ENCODE results near the gene DLG2. TPM values are rescaled to one million over a fixed set of nuclear protein-coding genes. Genes with fewer than 3 reads are reported as not detected.
A peak's percentile ranks its signal among the peaks of the same experiment; 100 is the strongest.

The DLG2 gene
- total RNA-seq, 3 donors from 2014 or later: 4.3 to 12.3 (median 6.9) TPM

DNA sequence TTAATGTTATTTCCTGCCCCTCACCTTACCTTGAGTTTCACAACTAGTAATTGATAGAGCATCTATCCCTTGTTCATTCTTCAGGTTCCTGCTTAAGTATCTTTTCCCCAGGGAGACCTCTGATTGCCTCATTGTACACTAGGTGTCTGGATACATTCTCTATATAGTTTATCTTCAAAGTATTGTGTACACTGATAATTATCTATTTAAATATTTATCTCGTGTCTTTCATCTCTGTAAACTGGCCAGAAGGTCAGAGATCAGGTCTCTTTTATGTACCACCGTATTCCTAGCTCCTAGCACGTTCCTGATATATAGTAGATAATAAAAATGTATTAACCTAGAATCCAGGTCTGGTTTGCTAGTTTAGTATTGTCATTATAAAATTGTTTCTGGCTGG is 7.6 kb upstream of the DLG2 start:
- H3K4me1 ChIP-seq: no peaks in the 10 kb centered on the region
- H3K27ac ChIP-seq: no peak overlapping the region
- no peak for DNase-seq (ENCODE audit: low spot score in 2 of 2)
- TF ChIP-seq POLR2AphosphoS5 (IDR thresholded peaks at IDR 0.05) (no peak), CTCF (IDR thresholded peaks at IDR 0.05) (no peak), POLR2A (IDR thresholded peaks at IDR 0.05) (no peak)
- H3K4me3 ChIP-seq: no peak overlapping the region
- no peaks in the 10 kb centered on the region for H3K27me3 ChIP-seq
- H3K36me3 ChIP-seq: no peaks in the 10 kb centered on the region
- H3K9me3 ChIP-seq: no peaks in the 10 kb centered on the region
- intact Hi-C loops (cut with DNase I; ENCODE audit: low total_unique reads): no loop called here

GRCh38 chr11:85628771-85629341 is 1.7 kb upstream of the DLG2 start:
- Histone ChIP-seq H3K27ac (peak overlapping the region; percentile 91 to 94), H3K9me3 (no peaks in the 10 kb centered on the region), H3K4me1 (peaks cover 0 to 15% of the 10 kb centered on the region in 2 donors), H3K27me3 (no peaks in the 10 kb centered on the region), H3K36me3 (no peaks in the 10 kb centered on the region), H3K4me3 (peak overlapping the region; percentile 66 to 84 (median 82))
- DNase-seq (ENCODE audit: low spot score in 2 of 2): no peak
- intact Hi-C loops (cut with DNase I; ENCODE audit: low total_unique reads): no loop called here
- TF ChIP-seq POLR2A (IDR thresholded peaks at IDR 0.05): no peak
- no peak for TF ChIP-seq CTCF (IDR thresholded peaks at IDR 0.05)
- no peak for TF ChIP-seq POLR2AphosphoS5 (IDR thresholded peaks at IDR 0.05)

DNA sequence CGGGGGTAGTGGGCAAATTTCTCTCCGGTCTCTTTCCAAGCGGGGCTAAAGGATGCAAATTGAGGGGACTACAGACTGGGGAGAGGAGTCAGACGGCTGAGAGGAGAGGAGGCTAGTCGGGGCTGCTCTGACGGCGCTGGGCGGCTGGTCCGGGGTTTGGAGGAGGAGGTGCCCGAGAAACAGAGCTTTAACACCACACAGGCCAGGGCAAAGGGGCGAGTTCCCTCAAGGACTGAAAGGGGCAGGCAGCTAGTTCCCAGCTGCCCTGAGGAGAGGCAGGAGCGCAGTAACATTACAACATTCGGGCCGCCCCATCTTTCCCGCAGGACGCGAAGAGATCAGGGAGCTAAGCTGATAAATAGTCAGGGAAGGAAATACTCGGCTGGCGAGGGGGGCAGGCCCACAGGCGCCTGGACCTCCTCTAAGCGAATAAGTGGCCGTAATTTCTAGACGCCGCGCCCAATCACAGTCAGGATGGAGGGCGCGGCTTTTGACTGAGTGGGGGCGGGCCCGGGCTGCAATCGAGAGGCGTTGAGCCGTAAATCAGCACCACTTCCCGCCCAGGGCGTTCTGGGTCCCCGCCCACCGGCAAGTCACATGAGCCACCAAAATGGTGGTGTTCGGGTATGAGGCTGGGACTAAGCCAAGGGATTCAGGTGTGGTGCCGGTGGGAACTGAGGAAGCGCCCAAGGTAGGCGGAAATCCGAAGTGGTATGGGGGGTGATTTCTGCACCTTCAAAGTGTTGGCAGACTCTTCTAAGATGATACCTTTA is 1.0 kb upstream of the DLG2 start, which contains the start of gene TMEM126B:
TSS of gene TMEM126B (plus strand) at position 596 of the 773 bp plus-strand sequence. CDS start at position 611, 15 bp downstream.
- H3K4me1 ChIP-seq: peaks cover 0 to 15% of the 10 kb centered on the region in 2 donors
- intact Hi-C loops (cut with DNase I; ENCODE audit: low total_unique reads): no loop called here
- H3K27ac ChIP-seq: peak within 1 kb of the TSS; percentile 91 to 94
- TF ChIP-seq POLR2A (IDR thresholded peaks at IDR 0.05) (peak; percentile 24), CTCF (IDR thresholded peaks at IDR 0.05) (no peak), POLR2AphosphoS5 (IDR thresholded peaks at IDR 0.05) (peak; percentile 87 to 88 (median 87))
- peak; percentile 98 for DNase-seq (ENCODE audit: low spot score in 2 of 2)
- H3K4me3 ChIP-seq: peak within 1 kb of the TSS; percentile 66 to 84 (median 82)
- H3K27me3 ChIP-seq: no peaks in the 10 kb centered on the region
- H3K36me3 ChIP-seq: no peaks in the 10 kb centered on the region
- H3K9me3 ChIP-seq: no peaks in the 10 kb centered on the region

GRCh38 chr11:85626496-85626895 is 648 bp downstream of the DLG2 start:
- H3K4me1 ChIP-seq: peaks cover 0 to 15% of the 10 kb centered on the region in 2 donors
- no peaks in the 10 kb centered on the region for H3K9me3 ChIP-seq
- no peak for DNase-seq (ENCODE audit: low spot score in 2 of 2)
- peak overlapping the region; percentile 41 to 91 for H3K27ac ChIP-seq
- intact Hi-C loops (cut with DNase I; ENCODE audit: low total_unique reads): no loop called here
- TF ChIP-seq POLR2A (IDR thresholded peaks at IDR 0.05): no peak
- no peak for TF ChIP-seq POLR2AphosphoS5 (IDR thresholded peaks at IDR 0.05)
- TF ChIP-seq CTCF (IDR thresholded peaks at IDR 0.05): no peak
- H3K36me3 ChIP-seq: no peaks in the 10 kb centered on the region
- H3K27me3 ChIP-seq: no peaks in the 10 kb centered on the region
- peak overlapping the region; percentile 66 to 84 (median 82) for H3K4me3 ChIP-seq

GRCh38 chr11:85620256-85620655 is 6.9 kb downstream of the DLG2 start:
- no peak overlapping the region for H3K27ac ChIP-seq
- TF ChIP-seq CTCF (IDR thresholded peaks at IDR 0.05): no peak
- no peak for TF ChIP-seq POLR2A (IDR thresholded peaks at IDR 0.05)
- no peak for TF ChIP-seq POLR2AphosphoS5 (IDR thresholded peaks at IDR 0.05)
- H3K36me3 ChIP-seq: no peaks in the 10 kb centered on the region
- intact Hi-C loops (cut with DNase I; ENCODE audit: low total_unique reads): no loop called here
- no peak for DNase-seq (ENCODE audit: low spot score in 2 of 2)
- H3K4me3 ChIP-seq: no peak overlapping the region
- H3K9me3 ChIP-seq: no peaks in the 10 kb centered on the region
- no peaks in the 10 kb centered on the region for H3K27me3 ChIP-seq
- H3K4me1 ChIP-seq: no peaks in the 10 kb centered on the region
